Measurements from ENCODE around the gene RBM20.
"Not testable (repeated sequence)": the region's sequence is repeated elsewhere in the genome, so short reads cannot be mapped to it uniquely, and the experiment has no call there.

The RBM20 gene

DNA sequence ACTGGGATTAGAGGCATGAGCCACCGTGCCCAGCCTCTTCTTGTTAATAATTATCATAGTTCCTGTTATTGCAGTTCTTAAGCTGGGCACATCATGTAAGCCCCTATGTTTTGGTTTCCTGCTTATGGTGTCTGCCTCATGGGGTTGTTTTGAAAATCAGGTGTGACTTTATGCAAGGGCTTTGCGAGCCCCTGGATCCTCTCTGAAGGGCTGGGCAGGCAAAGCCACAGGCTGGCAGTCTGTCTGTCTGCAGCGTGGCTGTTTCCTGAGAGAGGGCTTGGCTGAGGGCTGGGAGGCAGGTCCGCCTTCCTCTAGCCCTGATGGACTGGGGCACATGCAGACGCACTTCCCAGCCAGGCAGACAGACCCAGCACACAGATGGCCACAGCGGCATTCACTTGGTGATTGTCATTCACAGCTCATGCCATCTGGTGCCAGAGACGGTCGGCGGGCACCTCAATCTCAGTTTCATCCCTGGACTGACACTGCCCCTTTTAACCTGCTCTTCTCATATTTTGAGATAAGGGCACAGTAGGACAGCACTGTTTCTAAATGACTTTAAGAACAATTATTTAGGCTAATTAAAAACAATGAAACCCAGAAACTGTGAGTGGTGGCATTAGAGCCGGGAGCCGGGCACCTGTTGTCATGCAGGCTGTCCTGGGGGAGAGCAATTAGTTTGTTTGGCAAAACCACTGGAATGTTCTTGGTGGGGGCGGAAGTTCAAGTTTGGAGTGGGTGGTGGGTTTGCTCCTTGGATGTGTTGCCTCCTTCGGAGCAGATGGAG is 35.5 kb downstream of the RBM20 start:
- DNase-seq = no peak

DNA sequence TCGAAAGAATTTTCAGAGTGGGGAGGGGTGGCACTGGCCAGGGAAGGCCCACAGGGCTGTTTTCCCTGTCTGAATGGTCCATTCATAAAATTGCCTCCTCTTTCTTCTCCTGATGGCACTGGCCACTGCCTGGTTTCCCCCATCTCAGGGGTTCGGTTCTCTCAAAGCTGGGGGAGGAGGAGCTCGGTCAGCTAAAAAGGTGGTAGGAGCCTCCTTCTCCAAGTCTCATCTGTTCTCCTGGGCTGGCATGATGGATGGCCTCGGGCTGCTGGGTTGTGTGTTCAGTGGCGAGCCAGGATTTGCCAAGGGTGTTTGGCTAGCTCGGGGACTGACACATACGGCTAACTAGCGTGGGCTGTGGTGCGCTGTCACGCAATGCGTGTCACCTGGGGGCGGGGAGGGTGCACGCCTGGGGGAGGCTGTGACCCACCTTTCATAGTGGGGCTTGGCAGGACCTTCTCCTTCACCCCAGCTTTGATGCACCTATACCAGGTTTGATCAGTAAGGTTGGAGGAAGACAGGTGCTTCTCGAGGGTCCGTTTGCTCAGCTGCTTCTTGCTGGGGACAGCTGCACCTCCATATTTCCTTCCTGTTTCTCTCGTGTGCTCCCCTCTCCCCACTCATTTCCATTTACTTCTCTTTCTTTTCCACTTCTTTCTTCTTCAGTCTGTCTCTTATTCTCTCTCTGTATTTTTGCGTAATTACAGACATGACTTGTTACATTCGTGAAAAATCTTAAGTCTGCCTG is 36.3 kb downstream of the RBM20 start:
- DNase-seq = no peak

DNA sequence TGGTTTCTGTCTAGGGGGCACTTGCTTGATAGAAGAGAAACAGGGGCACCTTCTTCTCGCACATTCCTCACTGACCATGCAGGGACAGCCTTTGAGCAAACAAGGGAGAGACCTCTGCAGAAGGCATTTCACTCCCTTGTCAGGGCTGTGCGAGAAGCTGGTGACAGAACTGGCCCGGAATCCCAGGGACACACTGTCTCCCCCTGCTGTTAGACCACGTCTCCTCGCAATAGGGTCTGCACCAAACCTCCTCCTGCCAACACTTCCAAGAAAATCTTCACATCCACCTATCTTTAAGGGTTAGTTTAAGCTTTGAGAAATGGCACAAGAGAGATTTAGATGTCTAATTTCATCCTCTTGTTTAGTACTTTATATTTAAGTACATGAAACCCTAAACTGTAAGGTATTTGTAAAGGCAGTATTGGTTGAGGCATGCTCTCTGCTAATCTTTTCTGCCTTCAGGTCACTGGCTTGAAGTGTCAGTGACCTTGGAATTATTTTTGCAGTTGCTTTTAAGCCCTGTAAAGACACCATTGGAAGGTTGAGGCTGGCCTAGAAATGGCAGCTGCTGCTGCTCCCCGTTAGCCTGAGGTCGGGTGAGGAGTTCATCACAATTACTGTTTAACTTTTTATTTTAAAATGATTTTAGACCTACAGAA is 37.0 kb downstream of the RBM20 start:
- DNase-seq = no peak

DNA sequence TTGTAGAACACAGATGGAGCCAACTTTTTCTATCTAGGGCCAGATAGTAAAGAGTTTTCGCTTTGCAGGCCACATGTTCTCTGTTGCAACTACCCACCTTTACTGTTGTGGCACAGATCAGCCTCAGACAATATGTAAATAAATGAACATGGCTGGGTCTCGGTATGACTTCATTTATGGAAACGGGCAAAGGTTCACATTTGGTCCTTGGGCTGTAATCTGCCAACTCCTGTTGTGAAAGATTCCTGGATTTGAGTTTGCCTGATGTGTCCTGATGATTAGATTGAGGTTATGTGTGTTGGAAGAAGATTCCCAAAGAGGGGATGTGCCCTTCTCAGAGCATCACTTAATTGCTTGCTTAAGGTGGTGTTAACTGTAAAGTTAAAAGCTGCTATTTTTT is 38.2 kb downstream of the RBM20 start:
- no peak for DNase-seq

DNA sequence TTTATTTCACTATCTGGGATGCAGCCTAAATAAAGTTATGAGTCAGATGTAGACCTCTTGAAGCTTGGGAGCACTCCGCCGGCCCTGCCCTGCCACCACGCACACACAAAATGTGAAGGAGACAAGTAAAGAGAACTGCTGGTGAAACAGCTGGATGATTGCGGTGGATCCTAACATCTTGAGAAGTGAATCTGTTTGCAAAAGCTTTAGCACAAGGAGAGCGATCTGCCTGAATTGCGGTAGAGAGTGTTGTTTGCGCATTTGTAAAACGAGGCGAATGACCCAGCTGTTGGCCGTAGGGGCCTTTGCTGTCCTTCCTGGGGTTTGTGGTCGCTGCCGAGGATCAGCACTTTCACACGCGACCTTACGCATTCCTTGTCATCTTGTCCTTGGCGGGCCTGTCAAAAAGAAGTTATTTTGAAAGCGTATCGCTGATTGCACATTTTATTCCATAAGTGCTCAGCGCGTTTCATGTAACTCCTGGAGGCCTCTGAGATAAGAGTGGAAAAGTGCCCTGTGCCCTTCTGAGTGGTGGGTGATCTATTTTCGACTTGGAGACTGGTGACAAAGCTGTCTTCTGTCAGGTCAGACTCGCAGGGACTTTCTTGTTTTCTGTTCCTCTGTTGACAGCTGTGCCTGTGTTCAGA is 40.8 kb downstream of the RBM20 start:
- no peak for DNase-seq

DNA sequence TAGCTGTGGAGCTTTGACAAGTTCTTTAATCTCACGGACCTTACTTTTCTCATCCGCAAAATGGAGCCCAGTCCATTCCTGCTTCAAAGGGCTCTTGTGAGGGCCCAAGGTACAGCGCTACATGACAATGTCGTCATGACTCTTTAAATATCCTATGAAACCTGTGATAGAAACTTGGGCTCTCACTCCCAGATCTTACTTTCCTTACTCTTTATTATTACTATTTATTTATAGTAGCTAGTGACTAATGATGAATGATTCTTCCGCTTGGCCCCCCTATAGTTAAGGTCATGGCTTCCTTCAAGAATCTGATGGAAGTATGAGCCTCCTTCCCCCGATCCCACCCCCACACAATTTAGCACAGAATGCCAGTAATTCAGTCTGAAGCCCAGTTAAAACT is 41.9 kb downstream of the RBM20 start:
- DNase-seq = no peak

DNA sequence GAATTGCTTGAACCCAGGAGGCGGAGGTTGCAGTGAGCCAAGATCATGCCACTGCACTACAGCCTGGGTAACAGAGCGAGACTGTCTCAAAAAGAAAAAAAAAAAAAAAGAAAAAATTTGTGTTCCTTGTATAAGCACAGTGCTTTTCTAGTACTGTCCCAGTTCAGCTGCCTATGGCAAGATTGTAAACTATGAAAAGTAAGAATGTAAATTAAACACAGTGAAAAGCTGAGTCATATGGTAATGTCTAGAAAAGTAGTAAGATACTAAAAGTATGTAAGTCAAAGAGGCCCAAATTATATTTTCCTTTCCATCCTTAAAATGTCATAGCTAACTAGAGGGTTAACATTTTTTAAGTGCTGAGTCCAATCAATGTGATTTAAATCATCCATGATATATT is 42.8 kb downstream of the RBM20 start:
- DNase-seq = no peak

DNA sequence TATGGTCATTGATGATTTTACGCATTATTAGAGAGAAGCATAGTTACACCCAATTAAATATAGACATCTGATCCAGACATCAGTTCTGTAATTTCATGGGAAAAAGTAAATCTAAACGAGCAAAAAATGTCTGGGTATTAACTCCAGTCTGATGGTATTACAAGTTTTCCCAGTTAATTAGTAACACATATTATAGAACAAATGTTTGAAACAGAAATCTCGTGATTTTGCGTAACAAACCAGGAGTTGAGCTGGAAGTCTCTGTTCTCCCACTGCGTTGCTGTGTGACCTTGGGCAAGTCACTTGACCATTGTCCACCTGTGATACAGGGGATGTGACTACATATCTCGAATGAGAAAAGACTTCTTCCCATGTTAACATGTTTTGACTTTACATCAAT is 43.3 kb downstream of the RBM20 start:
- DNase-seq = no peak

DNA sequence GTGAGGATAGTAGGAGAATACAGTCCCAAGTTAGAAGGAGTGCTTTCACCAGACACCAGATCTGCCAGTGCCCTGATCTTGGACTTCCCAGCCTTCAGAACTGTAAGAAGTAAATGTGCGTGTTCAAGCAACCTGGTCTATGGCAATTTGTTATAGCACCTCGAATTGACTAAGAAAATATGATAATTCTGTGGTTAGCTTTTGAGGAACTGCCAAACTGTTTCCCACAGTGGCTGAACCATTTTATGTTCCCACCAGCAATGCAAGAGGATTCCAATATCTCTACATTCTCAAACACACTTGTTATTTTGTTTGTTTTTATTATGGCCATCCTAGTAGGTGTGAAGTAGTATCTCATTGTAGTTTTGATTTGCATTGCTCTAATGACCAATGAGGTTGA is 47.0 kb downstream of the RBM20 start:
- DNase-seq = no peak

DNA sequence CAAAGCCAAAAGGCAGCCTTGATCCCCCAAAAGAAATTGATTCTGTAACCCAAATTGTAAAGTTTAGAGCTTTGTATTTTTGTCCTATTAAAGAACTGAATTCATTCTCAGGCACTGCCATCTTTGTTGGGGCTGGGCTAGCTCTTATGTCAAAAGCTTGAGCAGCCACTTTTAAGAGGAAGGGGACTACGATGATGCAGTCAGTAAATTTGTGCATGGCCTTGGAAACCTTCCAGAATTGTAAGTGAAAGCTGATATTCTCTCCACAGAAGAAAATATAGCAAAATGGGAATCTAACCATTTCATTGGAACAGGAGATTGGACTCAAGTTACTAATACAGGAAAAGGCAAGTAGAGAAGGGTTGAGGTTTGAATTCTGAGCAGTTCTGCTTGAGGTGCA is 50.1 kb downstream of the RBM20 start:
- DNase-seq = no peak

DNA sequence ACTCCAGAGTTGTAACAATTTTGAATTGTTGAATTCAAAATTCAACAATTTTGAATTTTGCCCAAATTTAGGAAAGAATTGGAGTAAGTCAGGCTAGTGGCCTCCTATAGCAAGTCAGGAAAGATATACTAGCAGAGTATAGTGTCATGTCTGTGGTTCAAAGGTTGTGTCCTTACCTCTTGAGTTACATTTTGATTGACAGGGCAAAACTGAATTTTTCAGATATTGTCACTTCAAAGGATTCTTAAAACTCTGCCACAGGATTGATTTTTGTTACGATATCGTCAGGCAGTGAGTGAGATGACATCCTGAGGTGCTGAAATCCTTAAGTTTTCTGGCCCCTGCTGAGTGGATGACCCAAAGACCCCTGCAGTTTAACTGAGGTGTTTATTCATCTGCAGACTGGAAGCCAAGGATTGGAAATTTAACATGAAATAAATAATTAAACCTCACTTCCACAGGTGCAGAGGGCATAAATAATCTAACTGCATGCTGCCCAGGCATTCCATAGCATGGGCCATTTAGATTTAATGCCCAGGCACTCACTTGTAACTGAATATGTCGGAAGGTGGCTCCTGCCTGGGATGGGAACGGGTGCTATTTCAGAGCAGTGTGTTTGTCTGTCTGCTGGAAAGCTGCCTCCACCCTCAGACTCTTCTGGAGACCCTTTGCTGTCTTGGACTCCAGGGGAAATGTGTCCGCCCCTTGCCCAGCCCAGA is 50.8 kb downstream of the RBM20 start:
- DNase-seq = no peak

DNA sequence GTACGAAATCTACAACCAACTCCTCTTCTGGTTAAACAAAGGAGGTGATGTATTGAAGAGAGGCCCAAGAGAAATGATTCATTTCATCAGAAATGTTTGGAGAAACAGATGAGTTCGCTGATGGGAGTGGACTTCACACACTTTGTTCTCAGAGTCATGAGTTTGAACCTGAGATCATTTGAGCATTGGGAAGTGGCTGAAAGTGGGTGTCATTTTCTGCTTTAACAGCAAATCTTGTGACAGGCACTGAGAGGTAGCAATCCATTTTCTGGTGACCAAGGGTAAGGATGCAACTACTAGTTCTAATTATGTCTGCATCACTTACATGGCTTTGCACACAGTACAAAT is 51.4 kb downstream of the RBM20 start:
- DNase-seq = no peak

DNA sequence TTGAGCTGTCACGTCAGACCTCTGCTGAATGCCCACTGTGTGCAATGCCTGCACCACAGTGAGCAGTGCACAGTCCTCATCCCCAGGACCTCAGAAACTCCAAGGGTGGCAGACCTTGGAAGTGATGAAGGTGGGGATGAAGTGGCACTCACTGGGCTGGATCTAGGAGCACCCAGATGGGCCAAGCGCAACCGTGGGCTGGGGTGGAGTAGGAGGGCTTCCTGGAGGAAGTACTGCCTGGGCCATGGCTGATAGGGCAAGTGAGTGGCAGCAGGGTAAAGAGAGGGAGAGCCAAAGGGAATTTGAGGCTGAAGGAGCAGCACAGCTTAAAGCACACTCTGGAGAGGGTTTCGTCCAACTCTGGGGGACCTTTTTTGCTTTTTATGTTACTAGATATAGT is 52.3 kb downstream of the RBM20 start:
- no peak for DNase-seq

DNA sequence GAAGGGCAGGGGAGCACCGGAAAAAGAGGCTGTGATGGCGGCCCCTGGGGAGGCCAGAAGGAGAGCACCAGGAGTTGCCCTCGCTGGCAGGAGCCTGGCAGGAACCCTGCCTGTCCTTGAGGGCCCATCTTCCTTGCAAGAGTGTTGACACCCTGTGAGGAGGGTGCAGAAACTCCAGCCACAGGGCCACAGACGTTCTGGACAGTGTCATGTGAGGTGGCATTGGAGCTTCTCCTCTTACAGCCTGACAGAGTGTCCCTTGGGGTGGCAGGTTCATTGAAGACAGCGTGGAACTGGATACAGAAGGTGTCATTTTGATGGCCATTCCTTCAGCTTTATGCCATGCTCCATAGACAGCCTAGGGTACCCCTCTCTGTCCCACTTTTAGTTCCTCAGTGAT is 54.2 kb downstream of the RBM20 start:
- no peak for DNase-seq

DNA sequence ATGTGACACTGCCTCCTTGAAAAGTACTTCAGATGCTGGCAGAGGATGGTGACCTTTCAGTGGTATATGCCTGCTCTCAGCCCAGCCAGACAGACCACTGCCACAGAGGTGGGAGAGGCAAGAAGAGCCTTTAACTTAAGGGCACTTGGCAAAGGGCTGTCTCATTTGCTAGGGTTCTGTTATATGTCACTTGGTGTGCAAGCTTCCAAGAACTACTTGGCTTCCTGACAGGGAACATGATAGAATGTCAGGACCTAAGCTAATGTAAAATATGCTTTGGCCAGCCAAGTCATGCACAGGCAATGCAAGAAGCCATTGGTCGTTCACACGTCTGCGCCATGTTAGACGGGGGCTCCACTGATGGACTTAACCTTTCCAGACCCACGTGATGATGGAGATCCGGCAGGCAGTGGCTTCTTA is 54.7 kb downstream of the RBM20 start:
- DNase-seq = no peak

DNA sequence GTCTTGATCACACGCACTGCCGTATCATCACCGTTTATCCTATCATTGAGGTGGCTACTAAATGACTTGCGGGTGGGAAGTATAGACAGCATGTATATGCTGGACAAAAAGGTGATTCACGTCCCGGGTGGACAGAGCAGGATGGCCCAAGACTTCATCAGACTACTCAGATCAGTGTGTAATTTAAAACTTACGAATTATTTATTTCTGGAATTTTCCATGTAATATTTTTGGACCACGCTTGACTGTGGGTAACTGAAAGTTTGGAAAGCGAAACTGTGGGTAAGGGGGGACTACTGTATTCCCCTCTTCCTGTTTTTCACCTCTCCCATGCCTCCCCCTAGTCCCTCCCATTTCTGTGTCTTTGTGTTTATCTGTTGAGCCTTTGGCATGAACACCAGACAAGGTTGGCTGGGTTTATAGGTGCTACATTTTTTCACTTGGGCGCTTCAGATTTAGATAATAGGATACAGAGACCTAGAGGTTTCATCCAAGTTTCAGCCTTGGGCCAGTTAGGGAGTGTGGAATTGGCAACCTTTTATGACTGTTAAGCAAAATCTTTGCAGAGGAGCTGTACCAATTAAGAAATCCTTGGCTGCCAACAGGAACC is 55.8 kb downstream of the RBM20 start:
- no peak for DNase-seq

DNA sequence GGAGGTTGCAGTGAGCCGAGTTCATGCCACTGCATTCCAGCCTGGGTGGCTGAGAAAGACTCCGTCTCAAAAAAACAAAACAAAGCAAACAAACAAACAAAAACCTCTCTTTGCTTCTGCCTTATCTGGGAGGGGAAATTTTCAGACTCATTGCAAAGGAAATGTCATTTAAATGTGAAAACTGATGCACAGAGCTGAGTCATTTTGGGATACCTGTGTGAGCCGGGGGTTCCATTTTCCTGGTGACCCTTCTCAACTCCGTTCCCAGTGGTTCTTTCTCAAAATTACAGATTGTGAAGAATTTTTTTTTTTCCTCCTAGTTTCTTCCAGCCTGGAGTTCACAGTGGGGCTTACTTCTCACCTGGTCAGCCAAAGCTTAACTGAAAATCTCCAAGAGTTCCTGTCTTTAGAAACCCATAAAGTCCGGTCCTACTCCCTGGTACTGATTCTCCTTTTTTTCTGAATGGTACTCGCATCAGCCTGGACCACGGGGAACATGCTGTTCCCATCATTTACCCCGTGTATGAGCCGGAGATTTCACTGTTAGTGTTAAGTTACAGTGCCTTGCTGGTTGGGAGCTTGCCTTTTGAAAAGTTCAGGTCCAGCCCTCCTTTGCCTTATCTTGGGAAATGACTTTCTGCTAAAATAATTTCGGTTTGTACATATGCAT is 56.9 kb downstream of the RBM20 start:
- no peak for DNase-seq

DNA sequence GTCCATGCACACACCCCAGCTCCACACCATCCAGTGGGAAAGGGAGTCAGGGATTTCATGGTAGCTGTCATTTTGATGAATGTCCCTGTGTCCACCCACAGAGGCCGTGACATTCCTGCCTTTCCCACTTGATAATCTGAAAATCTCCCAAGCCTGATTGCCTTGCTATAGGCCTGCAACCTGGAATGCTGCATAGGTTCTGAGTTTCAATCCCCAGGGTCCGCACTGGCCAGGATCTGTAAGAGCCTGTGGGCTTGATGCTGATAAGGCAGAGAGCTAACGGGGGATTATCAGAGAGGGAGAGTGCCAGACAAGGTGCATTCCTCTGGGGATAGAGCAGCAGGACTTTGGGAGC is 57.5 kb downstream of the RBM20 start:
- no peak for DNase-seq

DNA sequence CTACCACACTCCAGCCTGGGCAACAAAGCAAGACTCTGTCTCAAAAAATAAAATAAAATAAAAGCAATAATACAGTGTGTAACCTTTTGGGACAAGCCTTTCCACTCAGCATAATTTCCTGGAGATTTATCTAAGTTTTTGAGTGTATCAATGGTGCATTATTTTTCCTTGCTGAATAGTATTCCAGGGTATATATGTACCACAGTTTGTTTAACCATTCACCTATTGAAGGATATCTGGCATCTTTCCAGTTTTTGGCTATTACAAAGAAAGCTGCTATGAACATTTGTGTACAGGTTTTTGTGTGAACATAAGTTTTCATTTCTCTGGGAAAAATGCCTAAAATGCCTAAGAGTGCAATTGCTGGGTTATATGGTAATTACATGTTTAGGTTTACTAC is 59.9 kb downstream of the RBM20 start:
- no peak for DNase-seq

DNA sequence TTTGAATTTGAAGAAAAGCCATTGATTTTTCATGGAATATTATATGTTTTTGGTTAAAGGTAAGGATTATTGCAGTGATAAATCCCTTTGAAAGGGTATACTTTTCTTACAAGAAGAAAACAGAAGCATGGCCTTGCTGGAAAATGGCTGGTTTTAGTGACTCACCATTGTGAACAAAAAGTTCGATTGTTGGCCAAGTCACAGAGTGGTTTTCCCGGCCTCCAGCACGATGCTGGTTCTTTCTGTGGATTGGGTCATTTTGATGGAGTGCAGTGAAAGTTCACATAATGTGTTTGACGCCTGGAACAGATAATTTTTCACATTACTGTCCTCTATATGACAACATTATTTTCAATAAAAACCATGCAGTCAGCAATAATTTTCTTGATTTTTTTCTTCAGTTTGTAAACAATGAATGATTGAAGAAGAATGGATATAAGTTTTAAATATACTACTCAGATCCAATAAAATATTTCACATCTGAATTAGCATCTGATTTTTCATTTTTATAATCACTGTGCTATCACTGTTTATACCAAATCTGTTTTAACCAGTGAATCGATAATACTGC is 60.9 kb downstream of the RBM20 start:
- no peak for DNase-seq

DNA sequence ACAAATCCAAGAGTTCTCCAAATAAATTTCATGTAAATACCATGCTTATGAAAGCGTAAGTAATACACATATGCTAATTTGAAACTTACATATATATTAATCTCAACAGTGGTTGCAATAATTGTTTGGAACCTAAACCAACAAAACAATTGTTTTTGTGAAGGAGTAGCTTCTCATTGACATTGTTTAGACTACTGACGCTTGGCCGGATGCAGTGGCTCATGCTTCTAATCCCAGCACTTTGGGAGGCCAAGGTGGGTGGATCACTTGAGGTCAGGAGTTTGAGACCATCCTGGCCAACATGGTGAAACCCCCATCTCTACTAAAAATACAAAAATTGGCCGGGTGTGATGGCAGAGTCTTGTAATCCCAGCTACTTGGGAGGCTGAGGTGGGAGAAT is 61.5 kb downstream of the RBM20 start:
- DNase-seq = not testable (repeated sequence)

DNA sequence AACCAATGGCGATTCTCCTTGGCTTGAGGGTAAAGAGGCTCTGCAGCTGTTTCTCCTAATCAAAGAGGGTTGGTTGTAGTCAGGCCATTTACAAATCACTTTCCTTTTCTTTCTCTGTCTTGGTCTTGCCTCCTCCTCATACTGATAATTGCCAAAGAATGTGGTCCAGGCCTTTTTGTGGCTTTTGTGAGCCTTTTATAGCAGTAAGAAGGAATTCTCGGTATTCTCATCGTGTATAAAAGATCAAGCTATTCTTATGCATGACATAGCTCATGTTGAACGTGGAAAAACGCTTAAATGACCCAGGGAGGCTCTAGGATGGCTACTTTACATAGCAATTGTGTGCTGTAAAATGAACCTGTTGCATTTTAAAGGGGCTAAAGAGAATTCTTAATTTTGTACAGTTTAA is 62.6 kb downstream of the RBM20 start:
- DNase-seq = no peak
